ENCODE measurements around the gene MLF1.
A peak's percentile ranks its signal among the peaks of the same experiment; 100 is the strongest.
"Not testable (repeated sequence)": the region's sequence is repeated elsewhere in the genome, so short reads cannot be mapped to it uniquely, and the experiment has no call there.

MLF1 gene

GRCh38 chr3:158570999-158571702, at the start of gene MLF1:
MLF1 (plus strand) TSS chr3:158571194; CDS start chr3:158571301, 107 bp downstream.
- peak; percentile 78 to 97 for DNase-seq

DNA sequence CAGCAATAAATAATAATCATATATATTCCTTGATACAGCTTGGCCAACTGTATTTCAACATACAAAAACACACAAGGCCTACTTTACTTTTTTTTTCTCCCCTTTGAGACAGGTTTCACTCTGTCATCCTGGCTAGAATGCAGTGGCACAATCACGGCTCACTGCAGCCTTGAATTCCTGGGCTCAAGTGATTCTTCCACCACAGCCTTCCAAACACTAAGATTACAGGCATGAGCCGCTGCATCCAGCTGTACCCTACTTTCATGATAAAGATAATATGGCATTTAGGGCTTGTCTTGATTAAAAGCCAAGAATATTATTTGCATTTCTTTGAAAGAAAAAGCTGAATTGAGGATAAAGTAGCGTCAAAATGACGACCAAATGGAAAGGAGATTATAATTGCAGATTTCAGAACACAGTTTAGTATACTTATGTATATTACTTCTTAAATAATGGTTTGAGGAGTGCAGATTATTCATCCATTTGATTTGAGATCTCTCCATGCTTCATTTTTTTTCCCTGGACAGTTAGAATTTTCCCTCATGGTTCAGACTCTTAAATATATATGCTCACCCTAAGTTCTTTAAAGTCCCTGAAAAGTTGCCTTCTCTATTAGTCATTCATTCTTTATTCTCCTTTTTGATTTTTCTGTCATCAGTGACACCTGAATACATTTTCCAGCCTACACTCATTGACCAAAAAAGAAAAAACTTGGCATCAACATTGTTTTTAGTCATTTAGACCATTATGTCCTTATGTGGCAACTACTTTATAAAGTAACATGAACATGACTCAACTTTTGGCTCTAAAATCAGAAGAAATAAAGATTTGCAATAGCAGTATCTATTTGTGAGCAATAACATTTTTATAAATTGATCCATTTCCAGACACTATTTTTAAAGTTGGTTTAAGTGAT, 48.5 kb upstream of the MLF1 start:
- no peak for DNase-seq

DNA sequence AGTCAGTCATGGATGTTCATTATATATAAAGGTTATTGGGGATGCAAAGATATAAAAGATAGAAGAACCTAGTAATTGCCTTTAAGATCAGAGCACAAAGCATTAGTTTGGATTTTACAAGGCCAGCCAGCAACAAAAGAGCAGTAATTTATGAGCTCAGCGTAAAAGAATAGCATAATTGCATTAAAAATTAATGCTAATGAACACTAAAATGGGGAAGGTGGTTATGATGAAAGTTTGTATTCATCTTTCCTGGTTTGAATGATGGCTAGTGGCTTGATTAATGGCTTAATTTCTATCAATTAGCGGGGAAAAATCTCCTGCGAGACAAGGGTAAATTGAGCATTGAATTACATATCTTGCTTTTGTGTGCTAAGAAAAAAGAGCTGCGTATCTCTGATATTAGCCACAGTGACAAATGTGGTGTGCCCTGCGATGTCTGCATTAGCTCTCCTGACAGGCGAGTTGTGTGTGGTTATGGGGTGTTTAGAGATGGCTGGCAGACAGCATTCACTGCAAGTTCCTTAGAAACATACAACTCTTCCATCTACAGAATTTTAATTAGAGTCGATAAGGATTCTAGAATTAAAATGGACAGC, 42.8 kb upstream of the MLF1 start:
- no peak for DNase-seq

DNA sequence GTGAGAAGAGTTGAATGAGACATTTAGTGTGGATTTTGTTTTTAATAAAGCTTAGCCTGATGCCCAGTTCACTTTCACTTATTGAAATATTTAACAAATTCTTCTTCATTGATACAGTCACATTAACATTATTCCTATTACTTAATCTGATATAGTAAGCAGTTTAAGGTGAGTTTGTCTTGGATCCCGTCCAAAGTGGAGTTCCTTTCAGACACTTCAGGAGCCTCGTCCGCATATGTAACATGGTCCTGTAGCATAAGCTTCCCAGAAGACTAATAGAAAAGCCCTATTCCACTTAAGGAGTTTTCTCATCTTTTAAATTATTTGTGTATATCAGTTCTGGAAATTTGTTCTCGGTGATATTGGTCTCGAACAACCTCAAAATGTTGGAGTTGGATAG, 39.7 kb upstream of the MLF1 start:
- no peak for DNase-seq

DNA sequence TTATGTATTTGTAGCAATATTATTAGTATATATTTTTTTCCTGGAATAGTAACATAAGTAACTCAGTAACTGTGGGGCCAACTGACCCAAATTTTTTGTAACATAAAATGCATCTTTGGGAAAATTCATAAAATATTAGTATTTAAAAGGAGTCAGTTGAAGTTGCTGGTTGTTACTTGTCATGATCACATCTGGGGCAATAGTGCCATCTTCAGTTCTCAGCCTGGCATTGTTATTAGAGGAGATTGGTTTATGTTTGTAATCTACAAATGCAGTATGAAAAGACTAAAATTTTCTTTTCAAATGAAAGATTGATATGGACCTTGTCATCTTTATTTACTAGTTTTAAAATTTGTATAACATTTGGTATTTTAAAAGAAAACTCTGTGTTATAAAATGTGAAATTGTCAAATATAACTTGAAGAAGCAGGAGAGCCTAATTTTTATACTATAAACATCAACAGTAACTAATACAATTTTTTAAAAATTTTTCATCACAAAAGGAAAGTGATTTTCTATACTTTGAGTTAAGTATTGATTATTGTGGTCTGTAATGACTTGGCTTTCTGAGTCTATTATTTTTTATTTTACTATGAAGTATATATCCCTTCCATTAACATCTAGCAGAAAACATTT, 38.8 kb upstream of the MLF1 start:
- peak in 1 of 2 experiments; percentile 56 for DNase-seq

DNA sequence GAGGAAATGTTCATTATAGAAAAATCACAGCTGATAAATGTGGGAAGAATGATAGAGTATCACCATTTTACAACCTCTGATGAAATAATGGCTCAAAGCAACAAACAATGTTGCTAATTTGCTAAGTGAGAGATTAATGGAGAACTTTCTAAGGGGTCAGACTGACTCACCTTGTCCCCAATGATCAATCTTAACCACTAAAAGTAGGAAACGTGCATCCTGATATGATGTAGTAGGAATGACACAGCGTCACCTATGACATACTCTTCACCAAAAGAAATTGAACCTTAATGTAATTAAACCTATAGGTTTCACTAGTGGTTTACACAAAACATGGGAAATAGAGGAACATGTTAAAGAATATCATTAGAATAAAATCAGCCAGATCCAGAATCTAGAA, 35.1 kb upstream of the MLF1 start:
- DNase-seq: no peak

- DNase-seq: peak; percentile 42 to 79
Measured at GRCh38 chr3:158539414-158540014, 31.5 kb upstream of the MLF1 start.

GRCh38 chr3:158540066-158540465, 30.9 kb upstream of the MLF1 start:
- DNase-seq: no peak

DNA sequence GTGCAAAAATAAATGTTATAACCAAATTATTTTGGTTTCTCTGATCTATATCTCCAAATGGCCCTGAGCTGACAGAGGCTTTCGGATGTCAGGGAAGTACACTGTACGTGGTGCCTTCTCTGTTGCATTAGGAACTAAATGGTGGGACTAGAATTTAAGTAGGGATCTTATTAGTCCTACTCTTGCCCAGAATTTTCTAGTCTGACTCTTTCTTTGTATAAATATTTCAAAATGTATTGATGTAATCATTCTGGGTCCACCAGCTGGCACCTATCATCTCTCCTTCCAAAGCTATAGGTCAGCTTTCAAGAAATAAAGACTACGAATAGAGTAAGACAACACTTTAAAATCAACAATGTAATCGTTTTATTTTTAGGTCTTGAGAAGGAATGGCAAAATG, 22.3 kb upstream of the MLF1 start:
- DNase-seq: no peak

GRCh38 chr3:158549938-158550337, 21.1 kb upstream of the MLF1 start:
- DNase-seq: not testable (repeated sequence)

- DNase-seq: no peak
Measured at GRCh38 chr3:158552124-158552523, 18.9 kb upstream of the MLF1 start.

DNA sequence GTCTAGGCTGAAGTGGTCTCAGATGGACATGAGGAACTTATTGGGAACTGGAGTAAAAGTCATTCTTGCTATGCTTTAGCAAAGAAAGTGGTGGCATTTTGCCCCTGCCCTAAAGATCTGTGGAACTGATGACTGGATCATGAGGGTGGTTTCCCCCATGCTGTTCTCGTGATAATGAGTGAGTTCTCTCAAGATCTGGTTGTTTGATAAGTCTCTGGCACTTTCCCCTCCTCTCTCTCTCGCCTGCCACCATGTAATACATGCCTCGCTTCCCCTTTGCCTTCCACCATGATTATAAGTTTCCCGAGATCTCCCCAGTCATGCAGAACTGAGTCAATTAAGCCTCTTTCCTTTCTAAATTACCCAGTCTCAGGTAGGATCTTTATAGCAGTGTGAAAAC, 11.5 kb upstream of the MLF1 start:
- no peak for DNase-seq

DNA sequence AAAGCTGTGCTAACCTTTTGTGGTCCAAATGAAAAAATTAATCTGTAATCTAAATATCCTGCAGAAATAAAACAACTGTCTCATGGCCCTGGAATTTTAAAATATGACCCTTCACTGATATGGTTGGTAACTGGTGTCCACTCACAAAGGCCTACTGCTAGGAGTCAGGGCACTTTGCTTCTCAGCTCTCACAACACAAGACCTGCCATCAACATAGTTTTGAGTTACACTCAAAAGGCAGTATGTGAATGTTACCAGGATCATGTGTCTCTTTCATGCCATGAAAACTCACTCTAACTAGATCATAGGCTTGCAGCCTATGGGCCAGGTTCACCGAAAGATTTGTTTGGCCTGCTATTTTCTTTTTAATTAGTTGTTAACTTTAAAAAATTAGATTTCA, 10.0 kb upstream of the MLF1 start:
- no peak for DNase-seq

- no peak for DNase-seq
Measured at GRCh38 chr3:158562674-158563073, 8.3 kb upstream of the MLF1 start.

DNA sequence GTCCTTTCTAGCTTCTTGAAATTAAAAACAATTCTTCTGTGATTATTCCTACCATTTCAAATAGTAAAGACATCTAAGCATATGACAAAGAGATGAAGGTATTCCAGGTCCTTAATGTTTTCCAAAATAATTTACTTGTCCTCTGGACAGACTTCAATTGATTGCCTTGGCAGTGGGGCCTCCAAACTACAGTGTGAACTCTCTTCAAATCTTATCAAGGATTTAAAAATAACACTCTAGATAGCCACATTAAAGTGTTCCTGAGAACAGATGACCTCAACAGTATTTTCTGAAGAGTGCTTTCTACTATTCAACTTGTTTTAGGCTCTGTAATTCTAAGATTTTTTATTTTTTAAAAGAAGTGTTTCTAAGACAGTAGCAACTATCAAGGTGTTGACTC, 7.9 kb upstream of the MLF1 start:
- DNase-seq: no peak

- DNase-seq: no peak
Measured at GRCh38 chr3:158565076-158565475, 5.9 kb upstream of the MLF1 start.

- no peak for DNase-seq
Measured at GRCh38 chr3:158568784-158569183, 2.2 kb upstream of the MLF1 start.

DNA sequence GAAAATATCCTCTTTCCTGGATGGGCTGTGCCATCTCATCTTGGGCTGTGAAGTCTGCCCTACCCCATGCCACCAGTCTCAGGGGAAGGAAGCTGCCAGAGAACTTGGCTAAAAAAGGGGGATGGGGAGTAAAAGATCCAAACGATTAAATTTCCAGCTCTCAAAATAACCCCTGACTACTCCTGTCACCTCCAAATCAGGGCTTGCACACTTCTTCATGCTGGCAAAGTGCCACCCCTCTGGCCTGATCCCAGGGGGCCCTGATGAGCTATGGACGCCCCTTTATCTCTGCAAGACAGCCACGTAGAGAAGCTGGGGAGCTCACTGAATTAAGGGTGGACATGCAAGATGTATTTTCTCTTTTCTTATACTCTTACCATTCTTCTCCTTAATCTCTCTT, 1.2 kb upstream of the MLF1 start:
- DNase-seq: no peak

GRCh38 chr3:158571969-158572765, 1.2 kb downstream of the MLF1 start:
- no peak for DNase-seq

DNA sequence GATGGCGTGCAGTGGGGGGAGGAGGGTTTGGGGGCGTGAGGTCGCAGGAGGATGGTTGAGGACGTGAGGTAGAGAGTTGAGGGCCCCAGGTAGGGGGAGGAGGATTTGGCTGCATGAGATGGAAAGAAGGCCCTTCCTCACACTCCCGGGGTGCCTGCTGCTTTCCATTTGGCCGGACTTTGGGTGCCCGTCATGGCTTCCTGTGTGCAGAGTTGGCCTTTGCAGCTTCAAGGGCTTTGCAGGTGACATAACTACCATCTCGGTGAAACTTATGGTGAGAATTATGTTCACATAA, 1.7 kb downstream of the MLF1 start:
- DNase-seq: no peak

DNA sequence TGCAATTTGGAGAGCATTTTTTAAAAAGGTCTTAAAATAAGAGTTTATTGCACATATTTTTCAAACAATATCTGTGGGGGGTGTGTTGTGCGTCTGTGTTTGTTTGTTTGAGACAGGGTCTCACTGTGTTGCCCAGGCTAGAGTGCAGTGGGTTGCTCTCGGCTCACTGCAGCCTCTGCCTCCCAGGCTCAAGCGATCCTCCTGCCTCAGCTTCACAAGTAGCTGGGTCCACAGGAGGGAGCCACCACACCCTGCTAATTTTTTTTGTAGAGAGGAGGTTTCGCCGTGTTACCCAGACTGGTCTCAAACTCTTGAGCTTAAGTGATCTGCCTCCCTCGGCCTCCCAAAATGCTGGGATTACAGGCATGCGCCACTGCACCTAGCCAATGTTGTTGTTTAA, 2.7 kb downstream of the MLF1 start:
- peak in 1 of 2 experiments; percentile 29 for DNase-seq

- DNase-seq: no peak
Measured at GRCh38 chr3:158574646-158575045, 3.7 kb downstream of the MLF1 start.

Measured in NCI-H526 (cell line).